HCT116 (cell line): ENCODE data around the gene ADGRL3. TPM values are rescaled to one million over a fixed set of nuclear protein-coding genes. Genes with fewer than 3 reads are reported as not detected.

ENCODE experiments used
- ATAC-seq: fragments of 200-7000 bp; cut with Tn5 transposase; 2 replicates; pipeline ENCODE4 v1.9.1; 2020; ENCODE audit warnings: mild to moderate bottlenecking, moderate library complexity
- BruUV-seq: library from RNA; stranded (reverse); fragments of 400-500 nt; replicated peaks from 2 replicates; lab custom pipeline; 2021; lab: Mats Ljungman, UMichigan
- CTCF ChIA-PET: fragments of 300-600 bp; sonication (Branson Sonifier 250); formaldehyde crosslinking; loops from one replicate; lab custom pipeline; 2021; ENCODE audit warnings: antibody characterized with exemption; lab: Charles Lee
- POLR2A ChIA-PET: fragments of 300-600, 350-600 bp; sonication (Branson Sonifier 250); formaldehyde crosslinking; loops from one replicate; lab custom pipeline; 2021; ENCODE audit warnings: antibody characterized with exemption; lab: Charles Lee
- RAD21 ChIA-PET, 2 experiments: fragments of 300-600 bp; sonication (Branson Sonifier 250); formaldehyde crosslinking; loops; one replicate each; lab custom pipeline; 2023; ENCODE audit warnings: low total read pairs in 2 of 2; ENCODE audit not compliant: uncharacterized antibody in 2 of 2, unreplicated experiment in 2 of 2, low non-redundant PET in 1 of 2; lab: Charles Lee
- DNase-seq: peaks from one replicate; pipeline ENCODE4 v3.0.0-alpha.2; 2010; ENCODE audit warnings: low read depth, low spot score
- H2AFZ ChIP-seq: fragments of 200-600 bp; shearing (Covaris generic), sonication (generic); 2 replicates; pipeline ENCODE4 v1.6.1; 2017; ENCODE audit warnings: low read depth, mixed run types, mixed read lengths, antibody characterized with exemption, low read length; ENCODE audit not compliant: poor library complexity, severe bottlenecking
- H3K27ac ChIP-seq: 2 replicates; pipeline ENCODE4 v1.5.1; 2012; ENCODE audit warnings: low read depth, low read length
- H3K27me3 ChIP-seq: fragments of 200-600 bp; sonication (generic); 2 replicates; pipeline ENCODE4 v1.6.1; 2016; ENCODE audit warnings: mixed run types, low read length, mixed read lengths; ENCODE audit not compliant: insufficient read depth
- H3K36me3 ChIP-seq, 2 experiments: fragments of 200-500 bp in 1 of 2; fragments of 200-600 bp in 1 of 2; sonication (Bioruptor generic) in 1 of 2; sonication (generic) in 1 of 2; 2 replicates each; pipeline versions ENCODE4 v1.5.1 to v1.6.1; 2014 to 2016; ENCODE audit warnings: low read length in 2 of 2, inconsistent platforms in 1 of 2, mixed read lengths in 1 of 2, mixed run types in 1 of 2; ENCODE audit not compliant: insufficient read depth in 2 of 2, control insufficient read depth in 1 of 2
- H3K4me1 ChIP-seq, 2 experiments: fragments of 200-600 bp in 1 of 2; sonication (generic) in 1 of 2; 2 replicates each; pipeline versions ENCODE4 v1.5.1 to v1.6.1; 2012 to 2017; ENCODE audit warnings: low read length in 2 of 2, inconsistent platforms in 1 of 2, mild to moderate bottlenecking in 1 of 2, mixed read lengths in 1 of 2, mixed run types in 1 of 2, moderate library complexity in 1 of 2; ENCODE audit not compliant: insufficient read depth in 2 of 2, control insufficient read depth in 1 of 2
- H3K4me2 ChIP-seq: fragments of 200-600 bp; sonication (generic); 2 replicates; pipeline ENCODE4 v1.6.1; 2017; ENCODE audit warnings: mixed run types, low read length, mixed read lengths
- H3K4me3 ChIP-seq, 2 experiments: fragments of 200-600 bp in 1 of 2; sonication (generic) in 1 of 2; replicated peaks in 1 of 2; 2 replicates each; pipeline ENCODE4 v1.5.1; 2011 to 2016; ENCODE audit warnings: low read length in 2 of 2, control low read depth in 1 of 2, low read depth in 1 of 2, mild to moderate bottlenecking in 1 of 2, mixed read lengths in 1 of 2, mixed run types in 1 of 2
- H3K79me2 ChIP-seq: fragments of 200-600 bp; sonication (generic); 2 replicates; pipeline ENCODE4 v1.6.1; 2017; ENCODE audit warnings: mild to moderate bottlenecking, mixed run types, low read length, moderate library complexity, mixed read lengths; ENCODE audit not compliant: insufficient read depth
- H3K9ac ChIP-seq: fragments of 200-600 bp; sonication (generic); 2 replicates; pipeline ENCODE4 v1.6.1; 2016; ENCODE audit warnings: low read length, mixed read lengths
- H3K9me2 ChIP-seq: fragments of 200-600 bp; sonication (generic), shearing (Covaris generic); 2 replicates; pipeline ENCODE4 v1.6.1; 2017; ENCODE audit warnings: mixed run types, mild to moderate bottlenecking, moderate library complexity; ENCODE audit not compliant: insufficient read depth
- H3K9me3 ChIP-seq, 2 experiments: fragments of 200-500 bp in 1 of 2; fragments of 200-600 bp in 1 of 2; sonication (Bioruptor generic) in 1 of 2; sonication (generic) in 1 of 2; 2 replicates each; pipeline ENCODE4 v1.6.1; 2014 to 2017; ENCODE audit warnings: low read length in 2 of 2, mixed read lengths in 2 of 2, inconsistent platforms in 1 of 2, low read depth in 1 of 2, mild to moderate bottlenecking in 1 of 2, mixed run types in 1 of 2, moderate library complexity in 1 of 2; ENCODE audit not compliant: control insufficient read depth in 1 of 2, insufficient read depth in 1 of 2
- H4K20me1 ChIP-seq: fragments of 200-600 bp; sonication (generic), shearing (Covaris generic); 2 replicates; pipeline ENCODE4 v1.6.1; 2017; ENCODE audit warnings: mixed run types, mild to moderate bottlenecking, moderate library complexity; ENCODE audit not compliant: insufficient read depth
- CBX3 ChIP-seq: IDR thresholded peaks from 2 replicates; pipeline ENCODE4 v1.6.1; 2012; ENCODE audit warnings: low read depth
- EGR1 ChIP-seq: IDR thresholded peaks from 2 replicates; pipeline ENCODE4 v1.6.1; 2012; ENCODE audit warnings: low read depth
- ELF1 ChIP-seq: IDR thresholded peaks from 2 replicates; pipeline ENCODE4 v1.6.1; 2012; ENCODE audit warnings: low read depth, borderline replicate concordance
- EZH2 ChIP-seq: fragments of 200-600 bp; sonication (generic); IDR thresholded peaks from 2 replicates; pipeline ENCODE4 v1.6.1; 2017; ENCODE audit warnings: antibody characterized with exemption, mixed run types
- EZH2phosphoT487 ChIP-seq: fragments of 200-600 bp; IDR thresholded peaks from 2 replicates; pipeline ENCODE4 v1.6.1; 2018; ENCODE audit warnings: antibody characterized with exemption, borderline replicate concordance
- JUND ChIP-seq: IDR thresholded peaks from 2 replicates; pipeline ENCODE4 v1.6.1; 2012
- POLR2AphosphoS5 ChIP-seq: IDR thresholded peaks from 2 replicates; pipeline ENCODE4 v1.6.1; 2011; ENCODE audit warnings: mild to moderate bottlenecking, low read depth, low read length, moderate library complexity
- RAD21 ChIP-seq: IDR thresholded peaks from 2 replicates; pipeline ENCODE4 v1.6.1; 2012; ENCODE audit warnings: low read depth, mild to moderate bottlenecking
- SIN3A ChIP-seq: IDR thresholded peaks from 2 replicates; pipeline ENCODE4 v1.6.1; 2012; ENCODE audit warnings: low read depth
- SRF ChIP-seq: IDR thresholded peaks from 2 replicates; pipeline ENCODE4 v1.6.1; 2012; ENCODE audit warnings: low read depth
- YY1 ChIP-seq: IDR thresholded peaks from 2 replicates; pipeline ENCODE4 v1.6.1; 2011; ENCODE audit warnings: low read length, low read depth, moderate library complexity, mild to moderate bottlenecking; ENCODE audit not compliant: insufficient replicate concordance; ENCODE audit errors: extremely low read depth
- ZFX ChIP-seq: fragments of 450-650 bp; IDR thresholded peaks from 2 replicates; pipeline ENCODE4 v1.6.1; 2017
- intact Hi-C: fragments of 100-400 bp; cut with micrococcal nuclease; formaldehyde crosslinking; loops from 2 replicates; pipeline ENCODE4 v1.10.0; 2022
- total RNA-seq: library from RNA; stranded (reverse); gene quantifications from one replicate; pipeline ENCODE4 v1.2.1, GENCODE V29; 2021; ENCODE audit not compliant: unreplicated experiment
- TF ChIP-seq, protein P1 (sequence below): IDR thresholded peaks from 2 replicates; pipeline ENCODE4 v1.6.1; 2012

Gene ADGRL3
- total RNA-seq, 1 experiment from 2014 or later, result not detected

DNA sequence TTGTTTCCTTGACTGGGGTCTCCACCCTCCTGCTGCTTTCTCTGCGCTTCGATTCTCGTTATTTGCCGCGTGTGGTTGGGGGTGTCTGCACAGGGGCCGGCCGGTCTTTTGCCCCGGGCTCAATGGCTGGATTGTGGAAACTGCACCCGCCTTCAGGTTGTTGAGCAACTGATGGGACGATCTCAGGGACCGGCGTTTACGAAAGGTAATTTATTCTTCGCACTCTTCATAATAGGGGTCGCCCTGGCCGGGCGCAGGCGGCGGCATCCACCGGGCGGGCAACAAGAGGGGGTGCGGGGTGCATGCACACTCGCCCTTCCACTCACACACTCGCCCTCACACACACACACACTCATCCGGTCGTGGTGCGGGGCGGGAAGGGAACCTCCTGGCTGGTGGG, 1.4 kb downstream of the ADGRL3 start (continued):
- TF ChIP-seq YY1, result no peak
- no peak for TF ChIP-seq CBX3
- TF ChIP-seq ZFX, result no peak
- TF ChIP-seq EGR1, result no peak
- TF ChIP-seq SIN3A, result no peak
- TF ChIP-seq EZH2phosphoT487, result no peak
- no peak for TF ChIP-seq SRF
- TF ChIP-seq JUND, result no peak
- no peak for TF ChIP-seq POLR2AphosphoS5
- no peak for TF ChIP-seq ELF1

DNA sequence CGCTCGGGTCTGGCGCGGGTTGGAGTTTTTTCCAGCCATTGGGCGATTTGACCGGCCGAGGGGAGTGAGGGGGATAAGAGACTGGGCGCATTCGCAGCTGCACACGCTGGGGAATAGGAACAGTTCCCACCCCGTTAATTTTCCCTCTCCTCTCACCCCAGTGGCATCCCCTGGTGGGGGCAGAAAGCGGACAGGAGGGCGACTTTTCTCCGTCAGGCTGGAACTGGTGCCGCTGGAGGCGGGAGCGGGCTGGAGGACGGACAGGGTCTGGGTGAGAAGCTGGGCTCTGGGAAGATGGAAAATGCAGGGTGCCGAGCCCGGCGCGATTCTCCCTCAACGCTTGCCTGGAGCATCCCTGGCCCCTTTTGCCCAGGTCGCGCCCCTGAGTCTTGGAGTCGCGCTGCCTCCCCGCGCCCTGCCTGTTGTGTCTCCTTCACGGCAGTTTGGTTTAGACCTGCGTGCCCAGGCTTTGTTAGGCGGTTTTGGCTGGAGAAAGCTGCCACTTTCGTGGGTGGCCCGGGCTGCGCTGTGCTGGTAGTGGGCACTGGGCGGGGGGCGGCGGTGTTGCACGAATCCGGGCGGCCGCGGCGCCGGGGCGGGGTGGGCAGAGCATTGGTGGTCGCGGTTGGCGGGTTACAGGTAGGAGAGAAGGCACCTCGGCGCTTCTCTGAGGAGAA, 2.0 kb downstream of the ADGRL3 start:
- no peaks in the 10 kb centered on the region for H4K20me1 ChIP-seq
- no peak overlapping the region for H3K9ac ChIP-seq
- no peaks in the 10 kb centered on the region for H3K79me2 ChIP-seq
- no peak overlapping the region for H2AFZ ChIP-seq
- no TSS peak for BruUV-seq
- H3K9me3 ChIP-seq, result peaks cover 3 to 17% of the 10 kb centered on the region in 2 experiments; a peak in 2 of 4 replicates
- ChIA-PET POLR2A (no interaction called here), RAD21 (no interaction called here), CTCF (no interaction called here)
- no peaks in the 10 kb centered on the region for H3K27me3 ChIP-seq
- H3K27ac ChIP-seq, result no peak overlapping the region
- no peak overlapping the region for H3K4me3 ChIP-seq
- H3K4me1 ChIP-seq, result no peaks in the 10 kb centered on the region
- no peak overlapping the region for H3K4me2 ChIP-seq
- ATAC-seq (no peak), DNase-seq (no peak)
- no peaks in the 10 kb centered on the region for H3K36me3 ChIP-seq
- H3K9me2 ChIP-seq, result no peaks in the 10 kb centered on the region
- TF ChIP-seq, protein P1, sequence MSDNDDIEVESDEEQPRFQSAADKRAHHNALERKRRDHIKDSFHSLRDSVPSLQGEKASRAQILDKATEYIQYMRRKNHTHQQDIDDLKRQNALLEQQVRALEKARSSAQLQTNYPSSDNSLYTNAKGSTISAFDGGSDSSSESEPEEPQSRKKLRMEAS, result no peak
- TF ChIP-seq EGR1, result no peak
- TF ChIP-seq EZH2, result no peak
- TF ChIP-seq EZH2phosphoT487, result no peak
- TF ChIP-seq RAD21, result no peak
- no peak for TF ChIP-seq ZFX
- intact Hi-C loops, result no loop called here
